KMS-11 (cell line): ENCODE results near the gene MFAP5.

Source experiments
- H2AFZ ChIP-seq: fragments of 200-600 bp; sonication (generic); 2 replicates; pipeline ENCODE4 v1.6.1; 2016; ENCODE audit warnings: antibody characterized with exemption, mixed run types, low read depth
- H3K27ac ChIP-seq: fragments of 200-600 bp; sonication (generic); 2 replicates; pipeline ENCODE4 v1.6.1; 2016; ENCODE audit warnings: mild to moderate bottlenecking, mixed run types
- H3K27me3 ChIP-seq: fragments of 200-600 bp; sonication (generic); 2 replicates; pipeline ENCODE4 v1.6.1; 2017; ENCODE audit warnings: mild to moderate bottlenecking, low read depth, mixed run types, moderate library complexity; ENCODE audit not compliant: insufficient read depth
- H3K36me3 ChIP-seq: fragments of 200-600 bp; sonication (generic); 2 replicates; pipeline ENCODE4 v1.6.1; 2017; ENCODE audit warnings: mild to moderate bottlenecking, mixed run types; ENCODE audit not compliant: insufficient read depth
- H3K4me1 ChIP-seq: fragments of 200-600 bp; sonication (generic); 2 replicates; pipeline ENCODE4 v1.6.1; 2016; ENCODE audit warnings: mild to moderate bottlenecking, low read depth, mixed run types; ENCODE audit not compliant: poor library complexity, severe bottlenecking
- H3K4me2 ChIP-seq: fragments of 200-600 bp; sonication (generic); 2 replicates; pipeline ENCODE4 v1.7.0; 2016; ENCODE audit warnings: mild to moderate bottlenecking, mixed run types
- H3K4me3 ChIP-seq: fragments of 200-600 bp; sonication (generic); IDR thresholded peaks from 2 replicates; pipeline ENCODE4 v1.6.1; 2017; ENCODE audit warnings: low read depth, low read length, mixed read lengths; ENCODE audit not compliant: insufficient read depth
- H3K79me2 ChIP-seq: fragments of 200-600 bp; sonication (generic); 2 replicates; pipeline ENCODE4 v1.6.1; 2016; ENCODE audit warnings: low read depth, mixed run types; ENCODE audit not compliant: insufficient read depth
- H3K9ac ChIP-seq: fragments of 200-600 bp; sonication (generic); 2 replicates; pipeline ENCODE4 v1.6.1; 2016; ENCODE audit warnings: mild to moderate bottlenecking, mixed run types
- H4K20me1 ChIP-seq: fragments of 200-600 bp; sonication (generic); 2 replicates; pipeline ENCODE4 v1.6.1; 2016; ENCODE audit warnings: mild to moderate bottlenecking, mixed run types; ENCODE audit not compliant: insufficient read depth
- TF ChIP-seq, protein P1 (sequence below): fragments of 200-600 bp; sonication (generic); conservative IDR thresholded peaks from 2 replicates; pipeline ENCODE4 v1.6.1; 2017; ENCODE audit warnings: low read depth, mild to moderate bottlenecking, antibody characterized with exemption, low read length, moderate library complexity, mixed read lengths

The MFAP5 gene, protein sequence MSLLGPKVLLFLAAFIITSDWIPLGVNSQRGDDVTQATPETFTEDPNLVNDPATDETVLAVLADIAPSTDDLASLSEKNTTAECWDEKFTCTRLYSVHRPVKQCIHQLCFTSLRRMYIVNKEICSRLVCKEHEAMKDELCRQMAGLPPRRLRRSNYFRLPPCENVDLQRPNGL

DNA sequence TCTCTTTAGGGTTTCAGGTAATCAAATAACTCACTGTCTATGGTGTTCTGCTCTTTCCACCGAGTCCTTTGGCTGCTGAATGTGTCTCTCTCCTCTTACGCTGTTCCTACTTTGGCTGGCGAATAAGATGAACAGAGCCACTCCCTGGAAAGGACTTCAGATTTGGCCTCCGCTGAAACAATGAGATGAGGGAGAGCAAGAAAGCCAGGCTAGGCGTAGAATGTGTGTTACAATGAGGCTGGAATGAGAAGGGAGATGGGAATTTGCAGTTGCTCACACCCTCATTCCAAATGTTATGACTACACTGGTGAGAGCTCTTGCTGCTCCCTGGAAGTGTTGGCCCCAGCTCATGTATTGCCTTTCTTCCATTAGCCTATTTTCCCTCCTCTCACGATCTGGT lies at the start of gene MFAP5:
Gene MFAP5, minus strand, starts transcription at position 234 of the 400 bp plus-strand sequence. CDS start 722 bp downstream, outside the sequence.
- no peaks in the 10 kb centered on the region; the same call in 1 of the 2 replicates for H3K36me3 ChIP-seq
- H3K79me2 ChIP-seq: no peaks in the 10 kb centered on the region
- H3K4me1 ChIP-seq: no peaks in the 10 kb centered on the region
- no peaks in the 10 kb centered on the region for H3K27me3 ChIP-seq
- H3K9ac ChIP-seq: no peak within 1 kb of the TSS
- no peak within 1 kb of the TSS for H3K4me3 ChIP-seq
- H3K4me2 ChIP-seq: no peak within 1 kb of the TSS
- TF ChIP-seq, protein P1, sequence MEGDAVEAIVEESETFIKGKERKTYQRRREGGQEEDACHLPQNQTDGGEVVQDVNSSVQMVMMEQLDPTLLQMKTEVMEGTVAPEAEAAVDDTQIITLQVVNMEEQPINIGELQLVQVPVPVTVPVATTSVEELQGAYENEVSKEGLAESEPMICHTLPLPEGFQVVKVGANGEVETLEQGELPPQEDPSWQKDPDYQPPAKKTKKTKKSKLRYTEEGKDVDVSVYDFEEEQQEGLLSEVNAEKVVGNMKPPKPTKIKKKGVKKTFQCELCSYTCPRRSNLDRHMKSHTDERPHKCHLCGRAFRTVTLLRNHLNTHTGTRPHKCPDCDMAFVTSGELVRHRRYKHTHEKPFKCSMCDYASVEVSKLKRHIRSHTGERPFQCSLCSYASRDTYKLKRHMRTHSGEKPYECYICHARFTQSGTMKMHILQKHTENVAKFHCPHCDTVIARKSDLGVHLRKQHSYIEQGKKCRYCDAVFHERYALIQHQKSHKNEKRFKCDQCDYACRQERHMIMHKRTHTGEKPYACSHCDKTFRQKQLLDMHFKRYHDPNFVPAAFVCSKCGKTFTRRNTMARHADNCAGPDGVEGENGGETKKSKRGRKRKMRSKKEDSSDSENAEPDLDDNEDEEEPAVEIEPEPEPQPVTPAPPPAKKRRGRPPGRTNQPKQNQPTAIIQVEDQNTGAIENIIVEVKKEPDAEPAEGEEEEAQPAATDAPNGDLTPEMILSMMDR: no peak
- no peak within 1 kb of the TSS for H2AFZ ChIP-seq
- H4K20me1 ChIP-seq: no peaks in the 10 kb centered on the region
- no peak within 1 kb of the TSS for H3K27ac ChIP-seq

DNA sequence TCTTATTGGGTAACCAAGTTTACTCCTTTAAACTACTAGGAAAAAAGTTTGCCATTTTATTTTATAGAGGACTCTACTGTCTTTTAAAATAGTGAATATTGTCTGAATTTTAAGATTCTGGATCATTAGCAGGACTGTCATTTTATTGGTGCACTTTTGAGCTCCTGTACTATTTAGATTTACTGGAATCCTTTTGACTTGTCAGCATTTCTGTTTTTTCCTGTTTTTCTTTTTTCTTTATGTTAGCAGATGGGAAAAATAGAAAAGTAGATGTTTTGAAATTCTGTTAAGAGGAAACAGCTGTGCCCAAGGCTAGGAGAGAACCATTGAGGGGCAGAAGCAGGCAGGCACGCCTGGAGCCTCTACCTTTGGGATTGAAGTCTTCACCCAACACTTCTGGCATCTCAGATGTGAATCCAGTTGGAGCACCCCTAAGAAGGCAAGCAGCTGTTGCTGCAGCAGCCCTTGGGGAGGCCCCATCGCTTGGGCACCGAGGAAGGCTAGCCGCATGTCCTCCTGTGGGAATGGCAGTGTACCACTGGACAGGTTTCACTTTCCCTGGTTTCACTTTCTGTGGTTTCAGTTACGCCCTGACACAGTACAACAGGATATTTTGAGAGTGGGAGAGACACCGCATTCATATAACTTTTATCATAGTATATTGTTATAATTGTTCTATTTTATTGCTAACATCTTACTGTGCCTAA lies 46.7 kb upstream of the MFAP5 start:
- Histone ChIP-seq H3K9ac (no peak overlapping the region), H3K4me1 (peaks cover 7% of the 10 kb centered on the region), H3K36me3 (no peaks in the 10 kb centered on the region), H4K20me1 (no peaks in the 10 kb centered on the region), H3K4me3 (no peak overlapping the region), H3K27me3 (no peaks in the 10 kb centered on the region), H3K79me2 (no peaks in the 10 kb centered on the region), H2AFZ (no peak overlapping the region), H3K27ac (no peak overlapping the region), H3K4me2 (no peak overlapping the region)
- TF ChIP-seq, protein P1: no peak

DNA sequence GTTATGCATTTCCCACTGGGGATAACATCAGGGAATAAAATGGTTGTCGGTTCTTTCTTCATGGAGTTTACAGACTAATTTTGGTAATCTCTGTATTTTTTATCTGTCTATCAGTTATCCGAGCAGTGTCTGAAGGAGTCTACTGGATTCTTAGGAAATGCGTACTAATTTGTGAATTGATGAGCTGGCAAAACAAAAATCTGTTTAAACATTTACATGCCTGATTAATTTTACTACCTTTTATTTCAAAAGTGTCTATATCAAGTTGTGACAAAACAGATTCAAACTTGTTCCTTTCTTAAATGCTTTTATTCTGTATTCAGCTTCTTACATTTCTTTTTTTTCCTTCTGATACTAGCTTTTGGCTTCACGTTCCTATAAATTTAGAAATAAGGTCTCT lies 39.5 kb upstream of the MFAP5 start:
- TF ChIP-seq, protein P1: no peak
- no peaks in the 10 kb centered on the region; the same call in 1 of the 2 replicates for H3K79me2 ChIP-seq
- H3K27me3 ChIP-seq: no peaks in the 10 kb centered on the region
- no peaks in the 10 kb centered on the region for H3K36me3 ChIP-seq
- H3K27ac ChIP-seq: no peak overlapping the region
- H2AFZ ChIP-seq: no peak overlapping the region
- no peak overlapping the region for H3K9ac ChIP-seq
- no peak overlapping the region for H3K4me2 ChIP-seq
- peaks cover 9% of the 10 kb centered on the region for H3K4me1 ChIP-seq
- no peak overlapping the region for H3K4me3 ChIP-seq
- no peaks in the 10 kb centered on the region for H4K20me1 ChIP-seq

DNA sequence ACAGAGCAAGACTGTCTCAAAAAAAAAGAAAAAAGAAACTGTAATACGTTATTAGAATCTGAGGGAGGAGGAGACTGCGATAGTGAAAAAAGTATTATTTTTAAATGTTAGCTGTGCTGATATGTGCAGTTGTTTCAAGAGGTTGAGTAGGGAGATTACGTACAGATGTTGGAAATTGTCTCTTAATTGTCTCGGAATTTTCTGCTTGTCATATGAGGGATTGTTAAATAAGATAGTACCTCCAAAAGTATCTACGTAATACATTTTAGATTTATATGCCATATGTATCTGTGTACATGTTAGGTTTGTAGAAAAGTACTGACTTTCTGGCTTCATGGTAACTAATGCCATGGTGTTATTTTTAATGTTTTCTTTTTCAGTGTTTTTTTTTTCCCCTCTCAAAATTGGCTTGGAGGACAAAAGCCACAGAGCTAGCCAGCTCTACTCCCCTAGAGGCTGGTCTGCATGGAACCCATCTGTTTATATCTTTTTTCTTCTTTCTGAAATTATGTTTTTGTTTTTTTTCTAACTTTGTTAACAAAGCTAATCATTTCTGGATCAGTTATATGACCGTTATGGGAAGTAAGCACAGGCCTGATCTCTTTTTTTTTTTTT lies 38.5 kb upstream of the MFAP5 start:
- no peaks in the 10 kb centered on the region for H4K20me1 ChIP-seq
- H3K4me3 ChIP-seq: no peak overlapping the region
- no peaks in the 10 kb centered on the region; the same call in 1 of the 2 replicates for H3K79me2 ChIP-seq
- no peaks in the 10 kb centered on the region for H3K27me3 ChIP-seq
- H3K4me1 ChIP-seq: peaks cover 9% of the 10 kb centered on the region
- H3K36me3 ChIP-seq: no peaks in the 10 kb centered on the region
- TF ChIP-seq, protein P1: no peak
- no peak overlapping the region for H3K27ac ChIP-seq
- H3K4me2 ChIP-seq: no peak overlapping the region
- H3K9ac ChIP-seq: no peak overlapping the region
- H2AFZ ChIP-seq: no peak overlapping the region
